ENCODE data around the gene VPS13C. TPM values are rescaled to one million over a fixed set of nuclear protein-coding genes. Genes with fewer than 3 reads are reported as not detected.
"Not testable (repeated sequence)": the region's sequence is repeated elsewhere in the genome, so short reads cannot be mapped to it uniquely, and the experiment has no call there.

The VPS13C gene
- total RNA-seq, 1 donor from 2014 or later: 87.1 TPM

GRCh38 chr15:62027263-62027565, 33.0 kb downstream of the VPS13C start:
- H3K9me3 ChIP-seq: no peaks in the 10 kb centered on the region
- intact Hi-C loops (cut with DNase I): no loop called here
- H3K27me3 ChIP-seq: no peaks in the 10 kb centered on the region
- H3K4me3 ChIP-seq: no peak overlapping the region
- TF ChIP-seq CTCF (IDR thresholded peaks at IDR 0.05): no peak
- peaks cover 26% of the 10 kb centered on the region for H3K36me3 ChIP-seq
- no peaks in the 10 kb centered on the region for H3K4me1 ChIP-seq
- H3K27ac ChIP-seq: no peak overlapping the region
- ATAC-seq: no peak
- no peak for DNase-seq

DNA sequence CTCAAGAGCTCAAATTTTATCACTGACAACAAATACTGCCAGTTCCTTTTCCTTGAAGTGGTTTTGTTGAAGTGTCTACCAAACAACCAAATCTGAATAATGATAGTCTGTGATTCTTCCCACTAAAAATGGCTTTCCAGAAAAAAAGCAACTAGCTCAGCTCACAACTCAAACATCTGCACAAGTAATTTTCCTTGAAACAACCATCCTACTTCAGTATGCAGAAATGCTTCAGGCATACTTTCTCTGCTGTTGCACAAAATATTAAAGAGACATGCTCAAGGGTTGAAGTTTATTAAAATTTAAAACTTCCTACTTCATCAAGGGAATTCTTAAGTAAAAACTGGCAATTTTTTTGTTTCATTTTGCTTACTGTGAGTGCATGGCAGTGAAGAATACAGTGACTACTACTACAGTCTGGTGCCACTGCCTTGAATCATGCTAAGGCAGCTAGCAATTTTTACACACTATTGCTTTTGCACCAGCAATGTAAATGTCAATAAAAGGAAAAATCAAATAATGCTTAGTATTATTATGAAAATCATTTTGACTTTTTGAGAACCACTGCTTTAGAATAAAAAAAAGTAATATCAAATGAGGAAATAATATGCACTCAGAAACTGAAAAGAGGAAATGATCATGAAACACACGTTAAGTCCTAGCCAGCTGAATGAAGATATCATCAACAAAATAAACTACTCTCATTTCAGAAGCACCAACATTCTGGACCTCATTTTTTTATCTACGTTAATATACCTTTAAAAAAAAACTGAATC, 33.6 kb downstream of the VPS13C start:
- Histone ChIP-seq H3K9me3 (no peaks in the 10 kb centered on the region), H3K27ac (no peak overlapping the region), H3K27me3 (no peaks in the 10 kb centered on the region), H3K4me1 (no peaks in the 10 kb centered on the region), H3K36me3 (peaks cover 28% of the 10 kb centered on the region), H3K4me3 (no peak overlapping the region)
- no peak for TF ChIP-seq CTCF (IDR thresholded peaks at IDR 0.05)
- intact Hi-C loops (cut with DNase I): no loop called here
- no peak for DNase-seq
- no peak for ATAC-seq

DNA sequence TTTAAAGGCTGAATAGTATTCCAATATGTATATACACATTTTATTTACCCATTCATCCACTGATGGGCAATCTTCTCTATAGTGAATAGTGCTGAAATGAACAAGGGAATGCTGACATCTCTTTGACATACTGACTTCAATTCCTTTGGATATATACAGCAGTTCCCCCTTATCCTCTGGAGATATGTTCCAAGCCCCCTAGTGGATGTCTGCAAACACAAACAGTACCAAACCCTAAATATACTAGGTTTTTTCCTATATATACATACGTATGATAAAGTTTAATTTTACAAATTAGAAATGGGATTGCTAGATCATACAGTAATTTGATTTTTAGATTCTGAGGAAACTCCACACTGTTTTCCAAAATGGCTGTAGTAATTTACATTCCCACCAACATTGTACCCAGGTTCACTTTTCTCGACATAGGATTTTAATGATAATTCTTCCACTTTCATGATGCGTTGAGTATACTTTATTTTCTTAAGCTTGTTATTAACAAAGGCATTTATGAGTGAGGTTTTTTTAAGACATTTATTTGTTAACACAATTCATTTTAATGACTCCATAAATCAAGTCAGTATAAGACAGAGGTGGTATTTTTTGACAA, 38.2 kb downstream of the VPS13C start:
- TF ChIP-seq CTCF (IDR thresholded peaks at IDR 0.05): peak; percentile 20
- intact Hi-C loops (cut with DNase I): no loop called here
- H3K4me3 ChIP-seq: no peak overlapping the region
- no peaks in the 10 kb centered on the region for H3K27me3 ChIP-seq
- DNase-seq: no peak
- peaks cover 39% of the 10 kb centered on the region for H3K36me3 ChIP-seq
- H3K27ac ChIP-seq: no peak overlapping the region
- no peak for ATAC-seq
- no peaks in the 10 kb centered on the region for H3K4me1 ChIP-seq
- H3K9me3 ChIP-seq: no peaks in the 10 kb centered on the region

- no peak for ATAC-seq
- H3K4me1 ChIP-seq: no peaks in the 10 kb centered on the region
- TF ChIP-seq CTCF (IDR thresholded peaks at IDR 0.05): no peak
Observed at GRCh38 chr15:62020576-62021160, 39.6 kb downstream of the VPS13C start.

GRCh38 chr15:62005354-62005753, 54.9 kb downstream of the VPS13C start:
- DNase-seq; H3K9me3 ChIP-seq; H3K27me3 ChIP-seq; H3K4me3 ChIP-seq; ATAC-seq; intact Hi-C loops (cut with DNase I); H3K27ac ChIP-seq; H3K4me1 ChIP-seq: not testable (repeated sequence)
- peaks cover 37% of the 10 kb centered on the region for H3K36me3 ChIP-seq

More at GRCh38 chr15:62020576-62021160, 39.6 kb downstream of the VPS13C start:
- intact Hi-C loops (cut with DNase I): no loop called here
- no peak overlapping the region for H3K4me3 ChIP-seq
- H3K27ac ChIP-seq: no peak overlapping the region
- H3K36me3 ChIP-seq: peaks cover 39% of the 10 kb centered on the region
- DNase-seq: no peak
- no peaks in the 10 kb centered on the region for H3K9me3 ChIP-seq
- H3K27me3 ChIP-seq: no peaks in the 10 kb centered on the region

GRCh38 chr15:61997786-61998185, 62.5 kb downstream of the VPS13C start:
- no peaks in the 10 kb centered on the region for H3K27me3 ChIP-seq
- intact Hi-C loops (cut with DNase I): no loop called here
- no peaks in the 10 kb centered on the region for H3K9me3 ChIP-seq
- no peaks in the 10 kb centered on the region for H3K4me1 ChIP-seq
- peaks cover 8% of the 10 kb centered on the region for H3K36me3 ChIP-seq
- H3K27ac ChIP-seq: no peak overlapping the region
- ATAC-seq: no peak
- TF ChIP-seq CTCF (IDR thresholded peaks at IDR 0.05): no peak
- H3K4me3 ChIP-seq: no peak overlapping the region
- no peak for DNase-seq
